SU-DHL-6 (cell line): ENCODE data around the gene LY6G6C.

Source experiments
- H2AFZ ChIP-seq: fragments of 200-600 bp; sonication (generic); 2 replicates; pipeline ENCODE4 v1.6.1; 2014; ENCODE audit warnings: low read depth, mild to moderate bottlenecking, moderate library complexity, mixed read lengths, antibody characterized with exemption, low read length; ENCODE audit not compliant: severe bottlenecking
- H3F3A ChIP-seq: fragments of 200-600 bp; shearing (Covaris generic); 2 replicates; pipeline ENCODE4 v1.6.0; 2016; ENCODE audit warnings: antibody characterized with exemption, mild to moderate bottlenecking; ENCODE audit not compliant: insufficient read depth
- H3K27ac ChIP-seq: fragments of 200-600 bp; sonication (generic); 2 replicates; pipeline ENCODE4 v1.5.1; 2016; ENCODE audit warnings: low read depth, mild to moderate bottlenecking, low read length, moderate library complexity, mixed read lengths
- H3K27me3 ChIP-seq: fragments of 200-600 bp; sonication (generic), shearing (Covaris generic); 2 replicates; pipeline ENCODE4 v1.6.0; 2014; ENCODE audit warnings: mild to moderate bottlenecking, low read length
- H3K36me3 ChIP-seq: fragments of 200-600 bp; sonication (generic); 2 replicates; pipeline ENCODE4 v1.6.1; 2014; ENCODE audit warnings: mild to moderate bottlenecking, low read length, mixed read lengths
- H3K4me2 ChIP-seq: fragments of 300-600, 200-600 bp; shearing (Covaris generic), sonication (generic); 2 replicates; pipeline ENCODE4 v1.6.0; 2014; ENCODE audit warnings: low read length, low read depth, mild to moderate bottlenecking; ENCODE audit not compliant: poor library complexity, severe bottlenecking
- H3K4me3 ChIP-seq: fragments of 200-600 bp; sonication (generic); 2 replicates; pipeline ENCODE4 v1.5.1; 2014; ENCODE audit warnings: antibody characterized with exemption, low read length, mild to moderate bottlenecking, mixed read lengths; ENCODE audit not compliant: insufficient read depth, poor library complexity, severe bottlenecking
- H3K79me2 ChIP-seq: fragments of 200-600 bp; sonication (generic); 2 replicates; pipeline ENCODE4 v1.6.1; 2014; ENCODE audit warnings: mild to moderate bottlenecking, low read length, moderate library complexity; ENCODE audit not compliant: insufficient read depth
- H3K9ac ChIP-seq: fragments of 200-600 bp; sonication (generic); 2 replicates; pipeline ENCODE4 v1.7.0; 2014; ENCODE audit warnings: mild to moderate bottlenecking, low read length
- H3K9me2 ChIP-seq: fragments of 200-600 bp; sonication (generic); replicated peaks from 2 replicates; pipeline ENCODE4 v1.6.1; 2014; ENCODE audit warnings: low read length; ENCODE audit not compliant: insufficient read depth
- H3K9me3 ChIP-seq: fragments of 200-600 bp; sonication (generic); 2 replicates; pipeline ENCODE4 v1.6.1; 2014; ENCODE audit warnings: low read length, mixed read lengths; ENCODE audit not compliant: insufficient read depth
- H4K20me1 ChIP-seq: fragments of 200-600 bp; sonication (generic); 2 replicates; pipeline ENCODE4 v1.6.1; 2014; ENCODE audit warnings: low read depth, mild to moderate bottlenecking, antibody characterized with exemption, low read length, moderate library complexity, mixed read lengths
- EZH2phosphoT487 ChIP-seq: fragments of 200-600 bp; sonication (generic), shearing (Covaris generic); conservative IDR thresholded peaks from 2 replicates; pipeline ENCODE4 v1.6.1; 2018; ENCODE audit warnings: mild to moderate bottlenecking, antibody characterized with exemption, low read length, moderate library complexity, mixed read lengths
- TF ChIP-seq, protein P1 (sequence below): fragments of 200-600 bp; sonication (generic); IDR thresholded peaks from one replicate; pipeline ENCODE4 v1.5.1; 2017; ENCODE audit warnings: antibody characterized with exemption, mild to moderate bottlenecking, low read length, moderate library complexity; ENCODE audit not compliant: insufficient read depth, poor library complexity, severe bottlenecking

The LY6G6C gene, protein sequence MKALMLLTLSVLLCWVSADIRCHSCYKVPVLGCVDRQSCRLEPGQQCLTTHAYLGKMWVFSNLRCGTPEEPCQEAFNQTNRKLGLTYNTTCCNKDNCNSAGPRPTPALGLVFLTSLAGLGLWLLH

GRCh38 chr6:31721351-31722020 is at the start of gene LY6G6C:
Gene LY6G6C (minus strand): TSS chr6:31721746. CDS start chr6:31721679, 67 bp downstream.
- Histone ChIP-seq H3K9me2 (no peaks in the 10 kb centered on the region), H3K27ac (no peak within 1 kb of the TSS), H2AFZ (no peak within 1 kb of the TSS), H3K9ac (no peak within 1 kb of the TSS), H3K36me3 (no peaks in the 10 kb centered on the region), H3F3A (no peaks in the 10 kb centered on the region), H3K4me2 (no peak within 1 kb of the TSS), H3K4me3 (no peak within 1 kb of the TSS), H4K20me1 (no peaks in the 10 kb centered on the region), H3K27me3 (no peaks in the 10 kb centered on the region), H3K9me3 (no peaks in the 10 kb centered on the region), H3K79me2 (no peaks in the 10 kb centered on the region)
- TF ChIP-seq, protein P1, sequence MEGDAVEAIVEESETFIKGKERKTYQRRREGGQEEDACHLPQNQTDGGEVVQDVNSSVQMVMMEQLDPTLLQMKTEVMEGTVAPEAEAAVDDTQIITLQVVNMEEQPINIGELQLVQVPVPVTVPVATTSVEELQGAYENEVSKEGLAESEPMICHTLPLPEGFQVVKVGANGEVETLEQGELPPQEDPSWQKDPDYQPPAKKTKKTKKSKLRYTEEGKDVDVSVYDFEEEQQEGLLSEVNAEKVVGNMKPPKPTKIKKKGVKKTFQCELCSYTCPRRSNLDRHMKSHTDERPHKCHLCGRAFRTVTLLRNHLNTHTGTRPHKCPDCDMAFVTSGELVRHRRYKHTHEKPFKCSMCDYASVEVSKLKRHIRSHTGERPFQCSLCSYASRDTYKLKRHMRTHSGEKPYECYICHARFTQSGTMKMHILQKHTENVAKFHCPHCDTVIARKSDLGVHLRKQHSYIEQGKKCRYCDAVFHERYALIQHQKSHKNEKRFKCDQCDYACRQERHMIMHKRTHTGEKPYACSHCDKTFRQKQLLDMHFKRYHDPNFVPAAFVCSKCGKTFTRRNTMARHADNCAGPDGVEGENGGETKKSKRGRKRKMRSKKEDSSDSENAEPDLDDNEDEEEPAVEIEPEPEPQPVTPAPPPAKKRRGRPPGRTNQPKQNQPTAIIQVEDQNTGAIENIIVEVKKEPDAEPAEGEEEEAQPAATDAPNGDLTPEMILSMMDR = no peak
- no peak for TF ChIP-seq EZH2phosphoT487

DNA sequence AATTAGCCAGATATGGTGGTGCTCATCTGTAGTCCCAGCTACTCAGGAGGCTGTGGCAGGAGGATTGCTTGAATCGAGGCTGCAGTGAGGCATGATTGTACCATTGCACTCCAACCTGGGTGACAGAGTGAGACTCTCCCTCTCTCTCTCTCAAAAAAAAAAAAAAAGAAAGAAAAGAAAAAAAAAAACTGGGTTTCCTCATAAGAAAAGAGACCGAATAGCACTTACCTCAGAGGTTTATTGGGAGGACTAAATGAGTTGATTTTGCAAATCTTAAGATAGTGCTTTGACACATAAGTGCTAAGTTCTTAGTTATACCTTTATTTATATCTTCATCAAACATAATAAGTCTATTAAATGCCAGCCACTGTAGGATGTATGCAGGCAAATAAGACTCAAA is 49.3 kb upstream of the LY6G6C start:
- H3K36me3 ChIP-seq = no peaks in the 10 kb centered on the region
- no peak overlapping the region for H3K4me3 ChIP-seq
- no peak overlapping the region for H3K27ac ChIP-seq
- H3K9ac ChIP-seq = no peak overlapping the region
- H2AFZ ChIP-seq = no peak overlapping the region
- H3K27me3 ChIP-seq = no peaks in the 10 kb centered on the region
- H3F3A ChIP-seq = no peaks in the 10 kb centered on the region; the same call in 1 of the 2 replicates
- no peak overlapping the region for H3K4me2 ChIP-seq
- H3K9me3 ChIP-seq = no peaks in the 10 kb centered on the region
- no peaks in the 10 kb centered on the region for H3K79me2 ChIP-seq
- no peaks in the 10 kb centered on the region for H3K9me2 ChIP-seq
- TF ChIP-seq, protein P1 = no peak
- TF ChIP-seq EZH2phosphoT487 = no peak
- no peaks in the 10 kb centered on the region for H4K20me1 ChIP-seq

GRCh38 chr6:31769684-31770371 is 48.3 kb upstream of the LY6G6C start:
- Histone ChIP-seq H4K20me1 (no peaks in the 10 kb centered on the region), H3K9me2 (no peaks in the 10 kb centered on the region), H3K27me3 (no peaks in the 10 kb centered on the region), H3K9ac (no peak overlapping the region), H2AFZ (no peak overlapping the region), H3F3A (no peaks in the 10 kb centered on the region; the same call in 1 of the 2 replicates), H3K9me3 (no peaks in the 10 kb centered on the region), H3K4me3 (no peak overlapping the region), H3K4me2 (no peak overlapping the region), H3K36me3 (no peaks in the 10 kb centered on the region), H3K27ac (no peak overlapping the region), H3K79me2 (no peaks in the 10 kb centered on the region)
- no peak for TF ChIP-seq EZH2phosphoT487
- TF ChIP-seq, protein P1 = peak; percentile 98
